Type B pancreatic cell (in vitro differentiated cells): Measurements from ENCODE around the gene RNASE11. TPM values are rescaled to one million over a fixed set of nuclear protein-coding genes. Genes with fewer than 3 reads are reported as not detected.

ENCODE experiments used
- DNase-seq: peaks from one replicate; pipeline ENCODE4 v3.0.0; 2021; ENCODE audit warnings: mixed read lengths; ENCODE audit not compliant: unreplicated experiment; ENCODE audit errors: extremely low spot score
- H3K27ac Mint-ChIP-seq: 2 replicates; pipeline ENCODE4 v1.8.0; 2021; ENCODE audit warnings: mild to moderate bottlenecking, mixed read lengths
- H3K27me3 Mint-ChIP-seq: 2 replicates; pipeline ENCODE4 v1.8.0; 2021; ENCODE audit warnings: mixed read lengths
- H3K36me3 Mint-ChIP-seq: 2 replicates; pipeline ENCODE4 v1.8.0; 2021; ENCODE audit warnings: mixed read lengths
- H3K4me1 Mint-ChIP-seq: one replicate; pipeline ENCODE4 v1.8.0; 2021; ENCODE audit warnings: mixed read lengths; ENCODE audit not compliant: unreplicated experiment
- H3K4me3 Mint-ChIP-seq: 2 replicates; pipeline ENCODE4 v1.8.0; 2021; ENCODE audit warnings: mild to moderate bottlenecking, mixed read lengths
- H3K9me3 Mint-ChIP-seq: 2 replicates; pipeline ENCODE4 v1.8.0; 2021; ENCODE audit warnings: mixed read lengths
- total RNA-seq: library from RNA; stranded (reverse); gene quantifications from 2 replicates; pipeline ENCODE4 v1.2.1, GENCODE V29; 2021; ENCODE audit warnings: low replicate concordance
- TF ChIP-seq, protein P1 (sequence below): fragments of 200-600 bp; sonication (generic); conservative IDR thresholded peaks from 2 replicates; pipeline ENCODE4 v1.5.0; 2021; ENCODE audit warnings: antibody characterized with exemption, mild to moderate bottlenecking

RNASE11 gene
- total RNA-seq, 1 donor from 2014 or later: not detected

DNA sequence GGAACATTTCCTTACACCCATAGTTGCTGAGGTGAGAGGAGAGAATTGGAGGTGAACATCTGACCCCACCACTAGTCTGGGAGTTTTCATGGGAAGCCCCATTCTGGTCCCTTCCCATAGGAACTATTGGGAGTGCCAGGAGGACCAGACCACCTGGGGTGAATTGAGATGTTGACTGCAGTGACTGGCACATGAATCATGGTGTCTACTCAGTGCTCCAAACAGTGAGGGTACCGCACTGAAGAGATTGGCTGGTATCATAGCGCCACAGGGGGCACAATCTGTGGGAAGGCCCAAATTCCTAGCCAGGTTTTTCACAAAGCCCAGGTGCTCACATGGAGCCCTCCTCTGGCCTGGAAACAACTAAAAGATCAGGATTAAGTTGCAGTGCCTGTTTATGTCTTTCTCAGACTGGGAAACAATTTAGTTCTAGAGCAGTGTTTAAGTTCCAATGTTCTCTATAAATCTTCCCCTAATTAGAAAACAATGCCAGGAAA is 23.3 kb downstream of the RNASE11 start:
- Mint-ChIP-seq H3K9me3 (no peaks in the 10 kb centered on the region), H3K4me1 (no peaks in the 10 kb centered on the region)
- DNase-seq: no peak

DNA sequence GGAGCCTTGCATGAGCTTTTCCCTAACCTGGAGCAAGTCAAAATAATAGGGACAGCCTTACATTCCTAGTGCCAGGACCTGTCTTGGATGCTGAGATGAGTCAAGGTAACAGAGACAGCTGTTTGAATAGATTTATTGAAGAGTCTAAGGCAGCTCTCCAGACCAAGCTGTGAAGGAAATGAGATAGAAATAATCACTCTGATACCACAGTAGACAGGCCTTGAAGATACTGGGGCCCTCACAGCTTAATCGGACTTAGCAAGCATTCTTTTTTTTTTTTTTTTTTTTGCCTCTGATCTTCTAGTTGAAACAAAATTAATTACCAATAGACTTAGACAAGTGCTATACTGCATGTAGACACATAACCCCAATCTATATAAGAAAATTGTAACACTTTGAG is 23.8 kb downstream of the RNASE11 start:
- Mint-ChIP-seq H3K36me3 (no peaks in the 10 kb centered on the region), H3K4me1 (peaks cover 5% of the 10 kb centered on the region), H3K9me3 (no peaks in the 10 kb centered on the region), H3K27ac (no peak overlapping the region), H3K27me3 (no peaks in the 10 kb centered on the region), H3K4me3 (no peak overlapping the region)
- no peak for DNase-seq
- TF ChIP-seq, protein P1, sequence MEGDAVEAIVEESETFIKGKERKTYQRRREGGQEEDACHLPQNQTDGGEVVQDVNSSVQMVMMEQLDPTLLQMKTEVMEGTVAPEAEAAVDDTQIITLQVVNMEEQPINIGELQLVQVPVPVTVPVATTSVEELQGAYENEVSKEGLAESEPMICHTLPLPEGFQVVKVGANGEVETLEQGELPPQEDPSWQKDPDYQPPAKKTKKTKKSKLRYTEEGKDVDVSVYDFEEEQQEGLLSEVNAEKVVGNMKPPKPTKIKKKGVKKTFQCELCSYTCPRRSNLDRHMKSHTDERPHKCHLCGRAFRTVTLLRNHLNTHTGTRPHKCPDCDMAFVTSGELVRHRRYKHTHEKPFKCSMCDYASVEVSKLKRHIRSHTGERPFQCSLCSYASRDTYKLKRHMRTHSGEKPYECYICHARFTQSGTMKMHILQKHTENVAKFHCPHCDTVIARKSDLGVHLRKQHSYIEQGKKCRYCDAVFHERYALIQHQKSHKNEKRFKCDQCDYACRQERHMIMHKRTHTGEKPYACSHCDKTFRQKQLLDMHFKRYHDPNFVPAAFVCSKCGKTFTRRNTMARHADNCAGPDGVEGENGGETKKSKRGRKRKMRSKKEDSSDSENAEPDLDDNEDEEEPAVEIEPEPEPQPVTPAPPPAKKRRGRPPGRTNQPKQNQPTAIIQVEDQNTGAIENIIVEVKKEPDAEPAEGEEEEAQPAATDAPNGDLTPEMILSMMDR: no peak

More for the DNA sequence above, 23.3 kb downstream of the RNASE11 start:
- Mint-ChIP-seq H3K27ac (no peak overlapping the region), H3K27me3 (no peaks in the 10 kb centered on the region), H3K36me3 (no peaks in the 10 kb centered on the region), H3K4me3 (no peak overlapping the region)
- TF ChIP-seq, protein P1: no peak

DNA sequence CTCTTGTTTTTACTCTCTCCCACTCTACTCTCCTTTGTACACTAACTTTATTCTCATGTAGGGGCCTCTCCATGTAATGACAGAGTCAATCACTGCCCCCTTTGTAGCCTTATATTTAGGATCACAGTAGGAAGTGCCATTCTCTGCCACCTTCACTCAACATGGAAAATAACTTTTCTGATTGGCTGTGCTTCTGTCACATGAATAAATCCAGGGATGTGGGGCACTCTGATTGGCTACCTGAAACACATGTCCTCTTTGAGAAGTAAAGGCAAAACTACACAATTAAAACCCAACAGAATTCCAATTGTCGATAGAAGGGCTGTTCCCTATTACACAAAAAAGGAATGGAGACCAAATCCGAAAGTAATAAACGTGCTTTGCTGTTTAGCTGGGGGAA is 26.8 kb downstream of the RNASE11 start, which contains the start of gene RNASE9:
RNASE9 (minus strand) TSS at position 87 of the 400 bp plus-strand sequence.
- H3K4me3 Mint-ChIP-seq: no peak within 1 kb of the TSS
- no peaks in the 10 kb centered on the region for H3K27me3 Mint-ChIP-seq
- peaks cover 10% of the 10 kb centered on the region for H3K4me1 Mint-ChIP-seq
- TF ChIP-seq, protein P1: no peak
- H3K9me3 Mint-ChIP-seq: no peaks in the 10 kb centered on the region
- H3K36me3 Mint-ChIP-seq: no peaks in the 10 kb centered on the region
- no peak within 1 kb of the TSS for H3K27ac Mint-ChIP-seq
- DNase-seq: no peak

DNA sequence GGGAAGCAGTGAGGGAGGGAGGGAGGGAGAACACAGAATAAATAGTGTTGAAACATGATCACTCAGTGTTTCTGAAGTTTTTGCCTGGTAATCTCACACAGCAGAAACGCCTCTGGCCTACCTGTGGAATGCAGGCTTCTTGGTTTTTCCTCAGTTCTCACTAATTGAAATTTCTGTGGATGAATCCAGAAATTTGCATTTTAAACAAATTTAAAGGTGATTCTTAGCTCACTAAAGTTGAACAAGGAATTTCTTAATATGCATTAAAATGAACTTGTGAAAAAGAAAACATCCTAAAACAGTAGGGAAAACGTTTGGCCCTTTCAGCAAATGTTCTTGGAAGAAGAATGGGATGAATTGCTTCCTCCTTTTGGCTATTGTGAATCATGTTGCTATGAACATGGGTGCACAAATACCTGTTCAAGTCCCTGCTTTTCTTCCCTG is 28.3 kb downstream of the RNASE11 start:
- TF ChIP-seq, protein P1: no peak
- H3K36me3 Mint-ChIP-seq: no peaks in the 10 kb centered on the region
- no peak overlapping the region for H3K4me3 Mint-ChIP-seq
- H3K27ac Mint-ChIP-seq: no peak overlapping the region
- no peaks in the 10 kb centered on the region for H3K9me3 Mint-ChIP-seq
- H3K27me3 Mint-ChIP-seq: no peaks in the 10 kb centered on the region
- peaks cover 10% of the 10 kb centered on the region for H3K4me1 Mint-ChIP-seq
- no peak for DNase-seq

DNA sequence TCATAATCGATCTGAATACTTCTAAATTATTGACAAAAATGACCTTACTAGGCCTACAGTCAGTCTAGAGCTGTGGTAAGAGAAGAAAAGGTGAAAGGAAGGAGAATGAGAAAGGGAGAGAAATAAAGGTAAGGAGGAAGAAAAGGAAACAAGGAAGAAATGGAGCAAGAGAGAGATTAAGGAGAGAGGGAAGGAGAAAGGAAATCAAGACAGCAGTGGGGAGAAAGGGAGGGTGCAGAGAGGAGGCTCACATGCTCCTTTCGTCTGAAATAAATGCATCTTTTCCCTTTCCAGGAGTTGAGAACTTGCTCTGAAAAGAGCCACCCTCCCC is 30.6 kb downstream of the RNASE11 start:
- Mint-ChIP-seq H3K4me3 (no peak overlapping the region), H3K27ac (peak overlapping the region; percentile 32), H3K4me1 (peaks cover 10% of the 10 kb centered on the region), H3K27me3 (no peaks in the 10 kb centered on the region), H3K36me3 (no peaks in the 10 kb centered on the region), H3K9me3 (no peaks in the 10 kb centered on the region)
- TF ChIP-seq, protein P1: no peak
- DNase-seq: no peak
